GM12878 (cell line): ENCODE results near the gene SEMA4D. TPM values are rescaled to one million over a fixed set of nuclear protein-coding genes. Genes with fewer than 3 reads are reported as not detected.

Source experiments
- ATAC-seq: fragments of 200-7000 bp; cut with Tn5 transposase; 3 replicates; pipeline ENCODE4 v1.9.1; 2020; ENCODE audit warnings: mild to moderate bottlenecking, moderate library complexity
- BruUV-seq: library from RNA; stranded (reverse); fragments of 400-500 nt; replicated peaks from 2 replicates; lab custom pipeline; 2021; lab: Mats Ljungman, UMichigan
- CTCF ChIA-PET: fragments of 300-600 bp; sonication (Branson Sonifier 250); formaldehyde crosslinking; extraction: SDS; loops from one replicate; lab custom pipeline; 2021; ENCODE audit warnings: inconsistent platforms; lab: Yijun Ruan, JAX
- POLR2A ChIA-PET: fragments of 350-600 bp; formaldehyde crosslinking; extraction: SDS; loops from one replicate; lab custom pipeline; 2021; ENCODE audit warnings: inconsistent platforms; lab: Charles Lee
- RAD21 ChIA-PET: fragments of 300-600 bp; sonication (Branson Sonifier 250); formaldehyde crosslinking; loops from one replicate; lab custom pipeline; 2023; ENCODE audit warnings: antibody characterized with exemption; ENCODE audit not compliant: unreplicated experiment; lab: Charles Lee
- SMC1A ChIA-PET: fragments of 300-600 bp; sonication (Branson Sonifier 250); formaldehyde crosslinking; loops from one replicate; lab custom pipeline; 2023; ENCODE audit not compliant: unreplicated experiment, uncharacterized antibody; lab: Charles Lee
- DNase-seq: peaks from one replicate; pipeline ENCODE4 v3.0.0-alpha.2; 2011; ENCODE audit warnings: low read depth, low spot score
- FAIRE-seq: peaks from 3 replicates; lab custom pipeline; 2011; peaks lifted over from hg19 to GRCh38; lab: Jason Lieb, UNC
- H2AFZ ChIP-seq: 2 replicates; pipeline ENCODE4 v1.6.0; 2011; ENCODE audit warnings: low read depth, low read length, control low read depth; ENCODE audit not compliant: control insufficient read depth
- H3K27ac ChIP-seq: 2 replicates; pipeline ENCODE4 v1.5.1; 2011; ENCODE audit warnings: control low read depth; ENCODE audit not compliant: control insufficient read depth, insufficient read depth
- H3K27me3 ChIP-seq, 2 experiments: replicated peaks in 1 of 2; 2 replicates each; pipeline versions ENCODE4 v1.6.0 to v1.6.1; 2011; ENCODE audit warnings: low read length in 1 of 2; ENCODE audit not compliant: control insufficient read depth in 2 of 2, insufficient read depth in 2 of 2
- H3K36me3 ChIP-seq, 2 experiments: 2 replicates each; pipeline ENCODE4 v1.5.1; 2011; ENCODE audit warnings: low read length in 1 of 2; ENCODE audit not compliant: control insufficient read depth in 2 of 2, insufficient read depth in 2 of 2
- H3K4me1 ChIP-seq: 2 replicates; pipeline ENCODE4 v1.6.1; 2011; ENCODE audit warnings: mild to moderate bottlenecking, low read length, moderate library complexity, mixed read lengths; ENCODE audit not compliant: control insufficient read depth, insufficient read depth
- H3K4me2 ChIP-seq: 2 replicates; pipeline ENCODE4 v1.6.0; 2011; ENCODE audit warnings: control low read depth; ENCODE audit not compliant: control insufficient read depth, insufficient read depth
- H3K4me3 ChIP-seq: fragments of 200-600 bp; sonication (generic); 2 replicates; pipeline ENCODE4 v1.5.1; 2016
- H3K79me2 ChIP-seq: 2 replicates; pipeline ENCODE4 v1.6.0; 2011; ENCODE audit warnings: low read length; ENCODE audit not compliant: control insufficient read depth, insufficient read depth
- H3K9ac ChIP-seq: 2 replicates; pipeline ENCODE4 v1.8.0; 2011; ENCODE audit warnings: low read length, control low read depth, mixed read lengths; ENCODE audit not compliant: control insufficient read depth, insufficient read depth
- H3K9me3 ChIP-seq: replicated peaks from 3 replicates; pipeline ENCODE4 v1.5.1; 2011; ENCODE audit warnings: mild to moderate bottlenecking, low read length; ENCODE audit not compliant: control insufficient read depth, insufficient read depth
- H4K20me1 ChIP-seq: 2 replicates; pipeline ENCODE4 v1.6.0; 2011; ENCODE audit not compliant: control insufficient read depth, insufficient read depth
- BHLHE40 ChIP-seq, 2 experiments: fragments of 450-650 bp in 1 of 2; IDR thresholded peaks; 2 replicates each; pipeline ENCODE4 v1.6.1; 2011 to 2017; ENCODE audit warnings: low read depth in 2 of 2, borderline replicate concordance in 1 of 2, improper control_type of control experiment in 1 of 2, low read length in 1 of 2, mild to moderate bottlenecking in 1 of 2
- CBX5 ChIP-seq: sonication (generic); IDR thresholded peaks from 2 replicates; pipeline ENCODE4 v1.6.1; 2016; ENCODE audit warnings: low read depth, moderate library complexity, mild to moderate bottlenecking, inconsistent platforms
- CEBPB ChIP-seq, 2 experiments: fragments of 150-350 bp in 1 of 2; IDR thresholded peaks; 2 replicates each; pipeline ENCODE4 v1.6.1; 2012 to 2014; ENCODE audit warnings: low read depth in 2 of 2, low read length in 2 of 2, borderline replicate concordance in 1 of 2, inconsistent platforms in 1 of 2
- CREB1 ChIP-seq: IDR thresholded peaks from 2 replicates; pipeline ENCODE4 v1.6.1; 2012; ENCODE audit warnings: low read depth, mild to moderate bottlenecking, inconsistent platforms
- E4F1 ChIP-seq: fragments of 450-650 bp; IDR thresholded peaks from 2 replicates; pipeline ENCODE4 v1.6.1; 2018; ENCODE audit warnings: borderline replicate concordance, mild to moderate bottlenecking; ENCODE audit not compliant: partially characterized antibody
- KLF5 ChIP-seq: fragments of 450-650 bp; IDR thresholded peaks from 2 replicates; pipeline ENCODE4 v1.6.1; 2014; ENCODE audit warnings: mild to moderate bottlenecking; ENCODE audit not compliant: partially characterized antibody
- PAX8 ChIP-seq: fragments of 450-650 bp; IDR thresholded peaks from 2 replicates; pipeline ENCODE4 v1.6.1; 2017; ENCODE audit warnings: mild to moderate bottlenecking, moderate library complexity
- POU2F2 ChIP-seq: IDR thresholded peaks from 3 replicates; pipeline ENCODE4 v1.6.1; 2011; ENCODE audit warnings: low read depth, mild to moderate bottlenecking, low read length, borderline replicate concordance
- RBBP5 ChIP-seq: fragments of 200-600 bp; sonication (generic); conservative IDR thresholded peaks from 2 replicates; pipeline ENCODE4 v1.6.1; 2016
- RCOR1 ChIP-seq: conservative IDR thresholded peaks from 2 replicates; pipeline ENCODE4 v1.6.1; 2012; ENCODE audit warnings: low read depth, low read length, improper control_type of control experiment
- RUNX3 ChIP-seq: IDR thresholded peaks from 2 replicates; pipeline ENCODE4 v1.6.1; 2012; ENCODE audit warnings: low read length, inconsistent platforms
- SIX5 ChIP-seq: IDR thresholded peaks from 2 replicates; pipeline ENCODE4 v1.6.1; 2011; ENCODE audit warnings: mild to moderate bottlenecking, low read depth, low read length, moderate library complexity; ENCODE audit not compliant: severe bottlenecking
- SPI1 ChIP-seq: IDR thresholded peaks from 2 replicates; pipeline ENCODE4 v1.6.1; 2011; ENCODE audit warnings: low read depth, mild to moderate bottlenecking, low read length, moderate library complexity, borderline replicate concordance; ENCODE audit not compliant: insufficient read depth
- ZBED1 ChIP-seq: IDR thresholded peaks from 2 replicates; pipeline ENCODE4 v1.6.1; 2016; ENCODE audit warnings: borderline replicate concordance
- WGBS: methylation state at CpG from one replicate; pipeline ENCODE4 v1.1.6; 2016; ENCODE audit warnings: low lambda C conversion rate; ENCODE audit not compliant: insufficient replicate concordance, insufficient coverage; ENCODE audit errors: missing lambda C conversion rate; 5-methylcytosine and 5-hydroxymethylcytosine counted together
- in situ Hi-C: fragments of 300-500 bp; cut with MboI; formaldehyde crosslinking; loops from 9 replicates; pipeline ENCODE4 v1.14.3; 2018; ENCODE audit warnings: mixed read lengths
- intact Hi-C: fragments of 100-400 bp; cut with micrococcal nuclease; formaldehyde crosslinking; loops from one replicate; pipeline ENCODE4 v1.14.2; 2022; ENCODE audit not compliant: unreplicated experiment
- polyA plus RNA-seq, 11 experiments: library from polyadenylated mRNA; depleted of rRNA in 4 of 11; unstranded in 6 of 11; stranded (reverse) in 5 of 11; fragments of >200 nt; fragmentation: Nextera tagmentation in 4 of 11; fragmentation: Illumina TruSeq in 1 of 11; extraction: Ambion mirVana in 4 of 11; extraction: Trizol in 1 of 11; gene quantifications; 1 replicate in 1 of 11; 2 replicates in 10 of 11; pipeline versions ENCODE4 v1.2.1 to v1.2.3, GENCODE V29; 2011 to 2016; ENCODE audit warnings: inconsistent platforms in 2 of 11, missing spikeins in 2 of 11, low read depth in 1 of 11
- total RNA-seq, 4 experiments: library from RNA; depleted of rRNA in 3 of 4; stranded (reverse); fragments of >200 nt in 3 of 4; fragmentation: Illumina TruSeq in 1 of 4; extraction: Trizol in 1 of 4; gene quantifications; 2 replicates each; pipeline versions ENCODE4 v1.2.1 to v1.2.3, GENCODE V29; 2013 to 2021

The SEMA4D gene
- total and polyA plus RNA-seq, 10 of the 15 experiments (the other 5 are each of a cell fraction or from before 2014, with no cell fraction given), result 15.1 to 136 (median 39.6) TPM

GRCh38 chr9:89444925-89445765 is 52.8 kb downstream of the SEMA4D start:
- BruUV-seq, result no TSS peak
- FAIRE-seq (no peak), ATAC-seq (no peak), DNase-seq (no peak)
- Histone ChIP-seq H2AFZ (no peak overlapping the region), H3K27ac (no peak overlapping the region), H3K4me2 (no peak overlapping the region), H3K9ac (no peak overlapping the region), H3K36me3 (peaks cover 19 to 23% of the 10 kb centered on the region in 2 experiments; a peak in 3 of 4 replicates), H4K20me1 (no peaks in the 10 kb centered on the region), H3K79me2 (peaks cover 47% of the 10 kb centered on the region), H3K9me3 (no peaks in the 10 kb centered on the region), H3K4me1 (peaks cover 53% of the 10 kb centered on the region), H3K27me3 (no peaks in the 10 kb centered on the region), H3K4me3 (no peak overlapping the region)
- 78% methylated on average over 16 of the region's 16 CpGs for WGBS
- SMC1A ChIA-PET, result interaction anchor here (3.8 kb wide), 1 partner anchor 104 kb away, joined by 32 read pairs; no protein-coding TSS in a partner anchor
- intact Hi-C loops (no loop called here), in situ Hi-C loops (no loop called here)
- CTCF ChIA-PET, result interaction anchor here (1.0 to 1.6 kb wide), 2 partner anchors 16 to 104 kb away, joined by 3 to 5 read pairs; no protein-coding TSS in a partner anchor
- TF ChIP-seq ZBED1 (no peak), RUNX3 (0 out of 2 replicates have a peak, but pooled peaks have one; percentile 10), CREB1 (no peak)
- POLR2A ChIA-PET, result interaction anchor here (1.4 kb wide), 1 partner anchor 17 kb away, joined by 7 read pairs; no protein-coding TSS in a partner anchor
- RAD21 ChIA-PET, result no interaction called here

GRCh38 chr9:89444274-89444673 is 53.6 kb downstream of the SEMA4D start:
- no TSS peak for BruUV-seq
- TF ChIP-seq RBBP5, result no peak
- TF ChIP-seq SPI1, result no peak
- no peak for TF ChIP-seq E4F1
- no peak for TF ChIP-seq BHLHE40 (IDR thresholded peaks at IDR 0.05; ENCODE audit: borderline replicate concordance in 1 of 2, low read depth in 2 of 2, low read length in 1 of 2)
- TF ChIP-seq SIX5, result no peak
- no peak for TF ChIP-seq CEBPB (IDR thresholded peaks at IDR 0.05; ENCODE audit: borderline replicate concordance in 1 of 2, low read depth in 2 of 2, low read length in 2 of 2)
- TF ChIP-seq RCOR1, result no peak
- TF ChIP-seq CREB1, result no peak
- no peak for TF ChIP-seq KLF5
- TF ChIP-seq CBX5, result no peak
- no peak for TF ChIP-seq POU2F2
- no peak for TF ChIP-seq PAX8

More at GRCh38 chr9:89444274-89444673, 53.6 kb downstream of the SEMA4D start:
- SMC1A ChIA-PET, result interaction anchor here (3.8 kb wide), 1 partner anchor 105 kb away, joined by 32 read pairs; no protein-coding TSS in a partner anchor
- Histone ChIP-seq H3K4me3 (no peak overlapping the region), H3K27me3 (no peaks in the 10 kb centered on the region), H2AFZ (no peak overlapping the region), H3K36me3 (peaks cover 12 to 24% of the 10 kb centered on the region in 2 experiments; a peak in 3 of 4 replicates), H3K9ac (no peak overlapping the region), H3K79me2 (peaks cover 54% of the 10 kb centered on the region), H3K27ac (no peak overlapping the region), H3K9me3 (no peaks in the 10 kb centered on the region), H4K20me1 (no peaks in the 10 kb centered on the region), H3K4me2 (no peak overlapping the region), H3K4me1 (peaks cover 57% of the 10 kb centered on the region)
- ATAC-seq, result no peak
- RAD21 ChIA-PET, result interaction anchor here (1.1 to 2.3 kb wide), 3 partner anchors 11 to 20 kb away, joined by 3 to 12 read pairs (median 3); no protein-coding TSS in a partner anchor
- POLR2A ChIA-PET, result interaction anchor here (1.4 kb wide), 1 partner anchor 18 kb away, joined by 7 read pairs; no protein-coding TSS in a partner anchor
- in situ Hi-C loops (no loop called here), intact Hi-C loops (no loop called here)
- CTCF ChIA-PET, result no interaction called here
- WGBS, result 22% methylated on average over 9 of the region's 9 CpGs
- DNase-seq, result no peak
- no peak for FAIRE-seq
